M059J (cell line): ENCODE measurements around the gene BRD4. TPM values are rescaled to one million over a fixed set of nuclear protein-coding genes. Genes with fewer than 3 reads are reported as not detected.

Source experiments
- DNase-seq: peaks from one replicate; pipeline ENCODE4 v3.0.0-alpha.2; 2012; ENCODE audit warnings: low read depth
- total RNA-seq: library from RNA; depleted of rRNA; stranded (reverse); fragments of >200 nt; shearing (Covaris generic); gene quantifications from 2 replicates; pipeline ENCODE4 v1.2.3, GENCODE V29; 2014

The BRD4 gene
- total RNA-seq, 1 experiment from 2014 or later = 17.8 TPM

- DNase-seq = no peak
Measured at GRCh38 chr19:15290166-15290565, 42.2 kb downstream of the BRD4 start.

GRCh38 chr19:15289673-15290072, 42.7 kb downstream of the BRD4 start:
- DNase-seq = no peak

GRCh38 chr19:15288146-15288963, 44.0 kb downstream of the BRD4 start:
- DNase-seq = no peak

GRCh38 chr19:15287496-15287895, 44.8 kb downstream of the BRD4 start:
- DNase-seq = no peak

GRCh38 chr19:15286688-15287365, 45.5 kb downstream of the BRD4 start:
- DNase-seq = no peak

- DNase-seq = no peak
Measured at GRCh38 chr19:15285896-15286591, 46.3 kb downstream of the BRD4 start.

GRCh38 chr19:15284896-15285295, 47.4 kb downstream of the BRD4 start:
- no peak for DNase-seq

GRCh38 chr19:15284091-15284490, 48.2 kb downstream of the BRD4 start:
- no peak for DNase-seq

- DNase-seq = peak; percentile 40
Measured at GRCh38 chr19:15283141-15283883, 49.0 kb downstream of the BRD4 start.

GRCh38 chr19:15282311-15282705, 50.0 kb downstream of the BRD4 start:
- DNase-seq = no peak

GRCh38 chr19:15280915-15281683, 51.2 kb downstream of the BRD4 start:
- peak; percentile 82 for DNase-seq

GRCh38 chr19:15280048-15280725, 52.2 kb downstream of the BRD4 start:
- DNase-seq = peak; percentile 58

GRCh38 chr19:15279326-15279904, 52.9 kb downstream of the BRD4 start:
- no peak for DNase-seq

- no peak for DNase-seq
Measured at GRCh38 chr19:15276620-15277215, 55.6 kb downstream of the BRD4 start.

GRCh38 chr19:15274477-15274876, 57.9 kb downstream of the BRD4 start:
- DNase-seq = no peak

- DNase-seq = no peak
Measured at GRCh38 chr19:15269806-15270205, 62.5 kb downstream of the BRD4 start.

- DNase-seq = no peak
Measured at GRCh38 chr19:15268928-15269253, 63.4 kb downstream of the BRD4 start.

GRCh38 chr19:15268192-15268927, 64.0 kb downstream of the BRD4 start:
- peak; percentile 45 for DNase-seq

- no peak for DNase-seq
Measured at GRCh38 chr19:15266683-15267082, 65.7 kb downstream of the BRD4 start.
